ENCODE measurements around the gene RCVRN. TPM values are rescaled to one million over a fixed set of nuclear protein-coding genes. Genes with fewer than 3 reads are reported as not detected.

The RCVRN gene
- total and polyA plus RNA-seq, 2 of the 8 experiments (the other 6 are each of a cell fraction or from before 2014, with no cell fraction given): not detected

GRCh38 chr17:9874722-9875121 lies 30.3 kb downstream of the RCVRN start:
- no peak overlapping the region for H4K5ac ChIP-seq (ENCODE audit: insufficient read length, low read depth, low read length)
- no peak overlapping the region for H2BK12ac ChIP-seq (ENCODE audit: low read depth, low read length)
- no peak overlapping the region for H2BK20ac ChIP-seq (ENCODE audit: low read length)
- H3K14ac ChIP-seq (ENCODE audit: insufficient read length): no peak overlapping the region
- ChIA-PET POLR2A (ENCODE audit: partially characterized antibody) (no interaction called here), CTCF (ENCODE audit: partially characterized antibody) (interaction anchor here (1.3 to 3.6 kb wide), 4 partner anchors 15 to 146 kb away, joined by 3 to 13 read pairs (median 6); no protein-coding TSS in a partner anchor)
- H3K79me1 ChIP-seq (ENCODE audit: low read depth, low read length): no peaks in the 10 kb centered on the region
- no peak overlapping the region for H3K27ac ChIP-seq (ENCODE audit: low read depth, low read length)
- H2BK5ac ChIP-seq (ENCODE audit: low read depth, low read length): no peak overlapping the region
- H2AFZ ChIP-seq (ENCODE audit: low read length): no peak overlapping the region
- H3K18ac ChIP-seq (ENCODE audit: extremely low read depth, low read length): no peak overlapping the region
- no peak for FAIRE-seq
- no peak overlapping the region for H3K4ac ChIP-seq (replicated peaks; ENCODE audit: insufficient read length, low read depth, low read length)
- H3K4me1 ChIP-seq (replicated peaks in 1 of 4; ENCODE audit: control insufficient read depth in 3 of 4, insufficient read depth in 4 of 4, low read length in 3 of 4): no peaks in the 10 kb centered on the region
- H2BK15ac ChIP-seq (ENCODE audit: low read length): no peak overlapping the region
- no peaks in the 10 kb centered on the region for H4K20me1 ChIP-seq (replicated peaks in 1 of 2; ENCODE audit: control insufficient read depth in 1 of 2, insufficient read depth in 2 of 2, low read length in 2 of 2)
- no peak overlapping the region for H3K56ac ChIP-seq (replicated peaks; ENCODE audit: insufficient read length, low read depth, low read length)
- H2BK120ac ChIP-seq (replicated peaks; ENCODE audit: low read depth, low read length): no peak overlapping the region
- 61% methylated on average over 3 of the region's 3 CpGs; no CpG with 5 or more reads in 1 of the 2 experiments for WGBS, 2 experiments (ENCODE audit: extremely low coverage in 1 of 2, insufficient coverage in 1 of 2, insufficient read length in 1 of 2, insufficient replicate concordance in 2 of 2, low coverage in 1 of 2, low lambda C conversion rate in 2 of 2, missing lambda C conversion rate in 1 of 2)
- H4K8ac ChIP-seq (ENCODE audit: extremely low read depth, insufficient read depth, low read length): no peak overlapping the region
- no peaks in the 10 kb centered on the region for H3K36me3 ChIP-seq (ENCODE audit: control insufficient read depth in 2 of 4, insufficient read depth in 4 of 4, low read length in 3 of 4)
- no peaks in the 10 kb centered on the region for H3K27me3 ChIP-seq (replicated peaks in 1 of 4; ENCODE audit: control insufficient read depth in 3 of 4, extremely low read depth in 1 of 4, insufficient read depth in 3 of 4, low read length in 3 of 4)
- H3K4me2 ChIP-seq (ENCODE audit: insufficient read depth in 1 of 2, low read depth in 2 of 2, low read length in 2 of 2): no peak overlapping the region
- no peak overlapping the region; a peak in 1 of 7 replicates for H3K9ac ChIP-seq (replicated peaks in 1 of 4; ENCODE audit: extremely low read depth in 1 of 4, low read depth in 3 of 4, low read length in 3 of 4)
- no peak for DNase-seq (ENCODE audit: low read depth in 1 of 2, low spot score in 2 of 2)
- H3K23me2 ChIP-seq (ENCODE audit: low read depth, low read length): no peaks in the 10 kb centered on the region
- H3K9me3 ChIP-seq (ENCODE audit: insufficient read depth in 2 of 2, low read depth in 1 of 2, low read length in 1 of 2): no peaks in the 10 kb centered on the region
- no peaks in the 10 kb centered on the region for H3K79me2 ChIP-seq (ENCODE audit: control insufficient read depth in 1 of 2, insufficient read depth in 2 of 2, low read length in 2 of 2)
- H3K23ac ChIP-seq (ENCODE audit: insufficient read length): no peak overlapping the region
- no peak overlapping the region for H4K91ac ChIP-seq (replicated peaks; ENCODE audit: insufficient read length, low read length)
- H2AK5ac ChIP-seq (ENCODE audit: low read depth, low read length): no peak overlapping the region
- no peak overlapping the region for H3K4me3 ChIP-seq (ENCODE audit: extremely low read depth in 1 of 4, insufficient read depth in 2 of 4, low read depth in 3 of 4, low read length in 4 of 4)
- TF ChIP-seq SIX5 (IDR thresholded peaks at IDR 0.05; ENCODE audit: low read depth, low read length) (no peak), BCL11A (IDR thresholded peaks at IDR 0.05; ENCODE audit: low read depth in 2 of 2, low read length in 2 of 2) (no peak), KDM1A (IDR thresholded peaks at IDR 0.05; ENCODE audit: borderline replicate concordance, low read length) (no peak), PHF8 (conservative IDR thresholded peaks at IDR 0.05; ENCODE audit: low read depth, low read length) (no peak), CHD2 (IDR thresholded peaks at IDR 0.05; ENCODE audit: low read length) (no peak), CTCF (IDR thresholded peaks at IDR 0.05; ENCODE audit: control extremely low read depth in 1 of 3, insufficient read depth in 1 of 3, low read depth in 1 of 3, low read length in 3 of 3) (peak; percentile 16 to 55 (median 49); a peak in 2 of 4 replicates), BACH1 (IDR thresholded peaks at IDR 0.05; ENCODE audit: low read length) (no peak), JUND (IDR thresholded peaks at IDR 0.05; ENCODE audit: low read length) (no peak), GTF2F1 (IDR thresholded peaks at IDR 0.05; ENCODE audit: borderline replicate concordance, low read depth, low read length) (no peak), SIN3A (conservative IDR thresholded peaks at IDR 0.05 in 1 of 2, IDR thresholded peaks at IDR 0.05 in 1 of 2; ENCODE audit: low read depth in 1 of 2, low read length in 2 of 2) (no peak), SRF (IDR thresholded peaks at IDR 0.05; ENCODE audit: low read depth, low read length) (no peak), MAFK (IDR thresholded peaks at IDR 0.05; ENCODE audit: low read depth, low read length) (no peak), CHD1 (IDR thresholded peaks at IDR 0.05; ENCODE audit: low read depth, low read length) (no peak)

Measured in H1 (cell line).